ENCODE results near the gene CFAP65.
A peak's percentile ranks its signal among the peaks of the same experiment; 100 is the strongest.

Gene CFAP65

DNA sequence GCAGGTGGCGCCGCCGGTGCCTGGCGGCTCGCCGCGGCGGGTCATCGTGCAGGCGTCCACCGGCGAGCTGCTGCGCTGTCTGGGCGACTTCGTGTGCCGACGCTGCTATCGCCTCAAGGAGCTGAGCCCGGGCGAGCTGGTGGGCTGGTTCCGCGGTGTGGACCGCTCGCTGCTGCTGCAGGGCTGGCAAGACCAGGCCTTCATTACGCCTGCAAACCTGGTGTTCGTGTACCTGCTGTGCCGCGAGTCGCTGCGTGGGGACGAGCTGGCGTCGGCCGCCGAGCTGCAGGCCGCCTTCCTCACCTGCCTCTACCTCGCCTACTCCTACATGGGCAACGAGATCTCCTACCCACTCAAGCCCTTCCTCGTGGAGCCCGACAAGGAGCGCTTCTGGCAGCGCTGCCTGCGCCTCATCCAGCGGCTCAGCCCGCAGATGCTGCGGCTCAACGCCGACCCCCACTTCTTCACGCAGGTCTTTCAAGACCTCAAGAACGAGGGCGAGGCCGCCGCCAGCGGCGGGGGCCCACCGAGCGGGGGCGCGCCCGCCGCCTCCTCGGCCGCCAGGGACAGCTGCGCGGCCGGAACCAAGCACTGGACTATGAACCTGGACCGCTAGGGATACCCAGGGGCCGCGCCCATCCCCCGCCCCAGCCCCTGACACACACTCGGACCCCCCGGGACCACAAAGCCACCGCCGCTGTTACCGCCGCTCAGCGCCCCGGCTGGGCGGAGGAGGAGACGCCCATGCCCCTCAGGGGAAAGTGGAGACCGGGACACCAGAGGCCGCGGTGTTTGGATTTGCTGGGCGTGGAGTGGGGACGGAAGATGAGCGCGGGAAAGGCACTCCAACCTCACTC, 80.8 kb downstream of the CFAP65 start:
- TF ChIP-seq, protein P1, sequence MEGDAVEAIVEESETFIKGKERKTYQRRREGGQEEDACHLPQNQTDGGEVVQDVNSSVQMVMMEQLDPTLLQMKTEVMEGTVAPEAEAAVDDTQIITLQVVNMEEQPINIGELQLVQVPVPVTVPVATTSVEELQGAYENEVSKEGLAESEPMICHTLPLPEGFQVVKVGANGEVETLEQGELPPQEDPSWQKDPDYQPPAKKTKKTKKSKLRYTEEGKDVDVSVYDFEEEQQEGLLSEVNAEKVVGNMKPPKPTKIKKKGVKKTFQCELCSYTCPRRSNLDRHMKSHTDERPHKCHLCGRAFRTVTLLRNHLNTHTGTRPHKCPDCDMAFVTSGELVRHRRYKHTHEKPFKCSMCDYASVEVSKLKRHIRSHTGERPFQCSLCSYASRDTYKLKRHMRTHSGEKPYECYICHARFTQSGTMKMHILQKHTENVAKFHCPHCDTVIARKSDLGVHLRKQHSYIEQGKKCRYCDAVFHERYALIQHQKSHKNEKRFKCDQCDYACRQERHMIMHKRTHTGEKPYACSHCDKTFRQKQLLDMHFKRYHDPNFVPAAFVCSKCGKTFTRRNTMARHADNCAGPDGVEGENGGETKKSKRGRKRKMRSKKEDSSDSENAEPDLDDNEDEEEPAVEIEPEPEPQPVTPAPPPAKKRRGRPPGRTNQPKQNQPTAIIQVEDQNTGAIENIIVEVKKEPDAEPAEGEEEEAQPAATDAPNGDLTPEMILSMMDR (IDR thresholded peaks at IDR 0.05; ENCODE audit: low read depth, low read length), result no peak
- no peak for DNase-seq (ENCODE audit: low read depth, low spot score)
- in situ Hi-C loops (cut with HindIII; ENCODE audit: low sequenced_read_pairs), result no loop called here
- H3K4me3 ChIP-seq (ENCODE audit: low read depth, low read length), result no peak overlapping the region

DNA sequence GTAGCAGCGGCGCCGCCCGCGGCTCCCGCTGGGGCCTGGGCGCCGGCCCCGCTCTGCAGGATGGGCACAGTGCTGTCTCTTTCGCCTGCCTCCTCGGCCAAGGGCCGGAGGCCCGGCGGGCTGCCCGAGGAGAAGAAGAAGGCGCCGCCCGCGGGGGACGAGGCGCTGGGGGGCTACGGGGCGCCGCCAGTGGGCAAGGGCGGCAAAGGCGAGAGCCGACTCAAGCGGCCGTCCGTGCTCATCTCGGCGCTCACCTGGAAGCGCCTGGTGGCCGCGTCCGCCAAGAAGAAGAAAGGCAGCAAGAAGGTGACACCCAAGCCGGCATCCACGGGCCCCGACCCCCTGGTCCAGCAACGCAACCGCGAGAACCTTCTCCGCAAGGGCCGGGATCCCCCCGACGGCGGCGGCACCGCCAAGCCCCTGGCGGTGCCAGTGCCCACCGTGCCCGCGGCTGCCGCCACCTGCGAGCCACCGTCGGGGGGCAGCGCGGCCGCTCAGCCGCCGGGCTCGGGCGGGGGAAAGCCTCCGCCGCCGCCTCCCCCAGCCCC, 81.5 kb downstream of the CFAP65 start:
- no peak overlapping the region for H3K4me3 ChIP-seq (ENCODE audit: low read depth, low read length)
- in situ Hi-C loops (cut with HindIII; ENCODE audit: low sequenced_read_pairs), result no loop called here
- TF ChIP-seq, protein P1 (IDR thresholded peaks at IDR 0.05; ENCODE audit: low read depth, low read length), result no peak
- no peak for DNase-seq (ENCODE audit: low read depth, low spot score)

DNA sequence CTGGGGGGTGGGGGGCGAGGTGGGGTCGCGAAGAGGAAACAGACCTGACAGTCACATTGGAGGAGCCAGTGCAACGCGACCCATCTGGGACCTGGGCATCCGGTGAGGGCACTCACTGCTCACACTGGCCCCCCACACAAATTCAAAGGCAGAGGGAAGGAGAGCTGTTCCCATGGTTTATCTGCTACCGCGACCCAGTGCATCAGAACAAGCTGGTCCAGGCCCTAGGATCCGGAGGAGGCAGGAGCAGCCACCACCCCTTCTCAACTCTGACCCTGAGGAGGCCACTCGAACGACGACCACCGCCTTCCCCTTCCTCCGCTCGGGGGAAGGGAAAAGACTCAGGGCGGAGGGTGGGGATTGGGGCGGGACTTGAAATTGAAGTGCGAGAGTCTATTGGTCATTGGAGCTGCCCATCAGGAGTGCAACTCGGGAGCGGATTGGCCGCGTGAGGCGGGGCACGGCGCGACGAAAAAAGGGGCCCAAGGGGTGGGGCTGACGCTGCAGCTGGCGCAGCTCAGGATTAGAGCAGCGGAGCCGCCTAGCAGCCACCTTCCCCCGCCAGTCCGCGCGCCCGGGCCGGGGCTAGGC, 82.1 kb downstream of the CFAP65 start, which contains the start of gene CDK5R2:
Gene CDK5R2 (plus strand): TSS at position 526 of the 591 bp plus-strand sequence. CDS start 155 bp downstream, outside the sequence.
- peak within 1 kb of the TSS; percentile 18 for H3K4me3 ChIP-seq (ENCODE audit: low read depth, low read length)
- TF ChIP-seq, protein P1 (IDR thresholded peaks at IDR 0.05; ENCODE audit: low read depth, low read length), result no peak
- peak; percentile 70 for DNase-seq (ENCODE audit: low read depth, low spot score)
- in situ Hi-C loops (cut with HindIII; ENCODE audit: low sequenced_read_pairs), result no loop called here

DNA sequence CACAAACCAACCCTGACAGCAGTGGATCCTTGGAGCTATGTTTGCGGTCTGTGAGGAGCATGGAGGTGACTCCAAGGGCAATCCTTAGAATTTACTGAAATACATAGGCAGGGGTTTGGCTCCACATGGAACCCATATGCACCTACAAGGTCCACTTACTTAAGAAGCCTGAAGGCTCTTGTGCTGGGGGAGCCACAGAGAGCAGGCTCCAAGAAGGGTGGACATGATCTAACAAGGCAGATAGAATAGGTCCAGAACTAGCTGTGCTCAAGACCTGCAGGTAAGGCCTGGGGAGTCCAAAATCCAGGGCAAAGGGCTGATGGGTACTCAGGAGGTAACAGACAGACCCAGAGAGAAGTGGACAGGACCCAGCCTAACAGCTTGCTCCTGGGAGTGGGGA, 83.0 kb downstream of the CFAP65 start:
- TF ChIP-seq, protein P1 (IDR thresholded peaks at IDR 0.05; ENCODE audit: low read depth, low read length), result no peak
- in situ Hi-C loops (cut with HindIII; ENCODE audit: low sequenced_read_pairs), result no loop called here
- DNase-seq (ENCODE audit: low read depth, low spot score), result no peak
- no peak overlapping the region for H3K4me3 ChIP-seq (ENCODE audit: low read depth, low read length)

DNA sequence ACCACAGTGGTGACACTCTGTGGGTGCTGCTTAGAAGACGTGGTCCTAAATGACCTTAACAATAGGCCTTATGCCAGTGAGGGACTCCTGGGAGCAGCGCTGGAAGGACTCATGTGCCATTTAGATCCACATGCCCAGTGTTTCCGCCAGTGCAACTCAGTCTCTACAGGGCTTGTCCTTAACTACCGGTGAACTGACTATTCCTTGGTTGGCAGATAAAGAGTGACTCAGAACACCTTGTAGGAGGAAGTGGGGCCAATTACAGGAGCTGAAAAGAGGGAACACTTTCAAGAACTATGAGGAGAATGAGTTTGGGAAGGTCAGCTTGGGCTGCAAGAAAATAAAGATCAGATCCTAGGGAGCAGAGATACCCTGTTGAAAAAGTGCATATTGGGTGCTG, 83.6 kb downstream of the CFAP65 start:
- TF ChIP-seq, protein P1 (IDR thresholded peaks at IDR 0.05; ENCODE audit: low read depth, low read length), result no peak
- in situ Hi-C loops (cut with HindIII; ENCODE audit: low sequenced_read_pairs), result no loop called here
- no peak overlapping the region for H3K4me3 ChIP-seq (ENCODE audit: low read depth, low read length)
- DNase-seq (ENCODE audit: low read depth, low spot score), result no peak

DNA sequence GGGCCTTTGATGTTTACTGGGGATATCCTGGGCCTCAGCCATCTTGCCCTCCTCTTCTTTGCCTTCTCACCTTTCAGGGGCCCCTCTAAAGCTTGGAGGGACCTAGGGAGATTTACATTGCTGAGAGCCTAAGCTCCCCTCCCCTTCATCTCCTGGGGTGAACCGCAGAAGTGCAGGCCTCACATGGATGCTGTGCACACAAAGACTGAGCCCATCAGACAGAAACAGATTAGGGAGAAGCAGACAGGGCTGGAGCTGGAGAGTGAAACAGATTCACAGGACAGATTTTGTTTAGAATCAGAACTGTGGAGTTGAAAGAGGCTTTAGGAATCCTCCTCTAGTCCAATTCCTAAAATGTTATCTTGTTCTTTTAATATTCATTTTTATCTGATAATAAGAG, 85.3 kb downstream of the CFAP65 start:
- H3K4me3 ChIP-seq (ENCODE audit: low read depth, low read length), result no peak overlapping the region
- DNase-seq (ENCODE audit: low read depth, low spot score), result no peak
- TF ChIP-seq, protein P1 (IDR thresholded peaks at IDR 0.05; ENCODE audit: low read depth, low read length), result no peak
- in situ Hi-C loops (cut with HindIII; ENCODE audit: low sequenced_read_pairs), result no loop called here

Data from astrocyte of the spinal cord (primary cell).